Activated CD8-positive, alpha-beta memory T cell treated with anti-CD3 and anti-CD28 coated beads for 36 hours (primary cell): ENCODE results near the gene THRB. TPM values are rescaled to one million over a fixed set of nuclear protein-coding genes. Genes with fewer than 3 reads are reported as not detected.

Experiments used
- CTCF ChIA-PET: fragments of 350-600 bp; sonication (Branson Sonifier 250); formaldehyde crosslinking; loops from one replicate; lab custom pipeline; 2021; ENCODE audit warnings: antibody characterized with exemption; lab: Charles Lee
- POLR2A ChIA-PET: fragments of 350-600 bp; sonication (Branson Sonifier 250); formaldehyde crosslinking; loops from one replicate; lab custom pipeline; 2021; ENCODE audit warnings: antibody characterized with exemption; lab: Charles Lee
- total RNA-seq, 2 experiments: library from RNA; stranded (reverse); gene quantifications; one replicate each; pipeline ENCODE4 v1.2.3, GENCODE V29; 2021

THRB gene
- total RNA-seq, 2 experiments from 2014 or later, result not detected

DNA sequence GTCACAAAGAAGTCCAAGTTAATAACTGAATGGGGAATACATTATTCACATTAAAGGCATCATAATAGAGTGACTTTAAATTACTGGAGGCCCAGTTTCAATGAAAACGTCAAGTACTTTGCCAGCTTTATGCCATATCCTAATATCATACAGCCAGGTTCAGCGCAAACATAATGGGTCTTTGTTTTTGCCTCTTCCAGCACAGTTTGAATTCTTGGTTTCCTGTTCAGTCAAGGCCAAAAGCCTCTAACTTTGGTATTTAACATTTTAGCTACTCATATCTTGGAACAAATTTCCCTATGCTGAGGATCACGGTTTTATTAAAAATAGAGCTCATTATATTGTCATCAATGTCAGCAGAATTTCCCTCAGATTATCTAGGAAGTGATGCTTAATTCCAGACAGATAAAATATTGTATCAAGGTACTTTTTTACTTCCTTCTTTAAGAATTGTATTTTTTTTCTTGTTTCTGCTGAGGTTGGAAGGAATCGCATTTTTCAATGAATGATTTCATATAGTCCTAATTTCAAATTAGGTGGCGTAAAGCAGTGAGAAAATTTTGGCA, 269.2 kb downstream of the THRB start:
- CTCF ChIA-PET, result no interaction called here
- POLR2A ChIA-PET, result no interaction called here

DNA sequence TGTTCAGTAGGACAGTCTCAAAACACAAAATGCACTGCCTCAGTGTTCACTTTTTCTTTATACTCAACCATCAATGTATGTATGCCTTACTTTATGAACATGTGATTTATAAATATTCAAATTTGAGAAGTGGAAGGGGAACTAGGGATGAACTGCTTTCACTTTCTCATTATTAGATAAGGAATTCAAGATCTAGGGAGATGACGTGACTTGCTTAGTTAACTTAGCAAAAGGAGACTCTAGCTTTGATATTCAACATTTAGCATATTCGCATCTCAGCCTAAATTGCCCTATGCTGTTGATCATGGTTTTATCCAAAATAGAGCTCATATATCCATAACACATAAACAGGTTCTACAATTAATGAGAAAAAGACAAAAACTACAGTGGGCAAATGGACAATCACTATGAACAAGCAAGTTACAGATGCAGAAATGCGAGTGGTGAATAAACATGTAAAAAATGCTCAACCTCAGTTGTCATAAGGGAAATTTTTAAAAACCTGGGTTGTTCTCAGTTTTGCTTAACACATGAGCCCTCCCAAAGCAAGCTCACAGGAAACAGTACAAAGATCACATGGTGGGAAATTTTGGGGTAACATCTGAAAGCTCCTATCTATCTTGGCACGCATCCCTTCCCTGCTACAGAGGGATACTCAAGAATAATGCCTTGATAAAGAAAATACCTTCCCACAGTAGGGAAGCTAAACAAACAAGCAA, 269.8 kb downstream of the THRB start:
- CTCF ChIA-PET, result no interaction called here
- POLR2A ChIA-PET, result no interaction called here

- ChIA-PET POLR2A (no interaction called here), CTCF (no interaction called here)
These were observed 272.4 kb downstream of the THRB start for GRCh38 chr3:24222165-24222805.

DNA sequence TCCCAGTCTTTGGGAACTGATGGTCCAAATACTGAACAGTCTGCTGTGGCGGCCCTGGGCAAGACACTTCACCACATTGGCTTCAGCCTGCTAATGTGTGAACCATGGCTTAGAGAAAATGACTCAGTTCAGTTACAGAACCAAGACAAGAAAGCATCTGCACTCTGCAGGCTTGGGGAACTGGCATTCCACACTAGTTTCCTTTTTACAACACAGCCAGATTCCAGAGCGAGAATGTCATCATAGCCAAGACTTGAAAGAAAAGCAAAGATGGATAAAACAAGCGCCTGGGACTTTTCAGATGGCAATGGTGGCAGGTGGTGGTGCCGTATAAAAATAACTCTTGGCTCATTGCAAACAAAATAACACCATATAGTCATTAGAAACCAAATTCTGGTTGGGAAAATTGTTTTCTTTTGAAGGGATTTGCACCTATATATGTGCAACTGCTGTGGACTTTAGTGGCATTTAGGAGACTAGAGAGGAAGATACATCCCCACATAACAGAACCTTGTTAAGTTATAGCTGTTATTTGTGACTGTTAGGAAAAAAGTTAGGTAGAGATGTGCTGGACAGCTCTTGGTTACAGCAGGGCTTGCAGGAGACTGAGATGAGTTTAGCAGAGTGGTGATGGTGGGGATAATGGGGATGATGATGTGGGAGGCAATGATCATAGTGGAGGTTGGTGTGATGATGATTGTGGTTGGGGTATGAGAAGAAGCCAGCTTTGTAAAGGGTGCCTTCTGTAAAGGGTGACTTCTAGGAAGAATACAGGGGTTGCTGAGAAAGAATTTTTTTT, 273.6 kb downstream of the THRB start:
- POLR2A ChIA-PET, result no interaction called here
- CTCF ChIA-PET, result no interaction called here

GRCh38 chr3:24215502-24215901, 279.1 kb downstream of the THRB start:
- ChIA-PET CTCF (no interaction called here), POLR2A (no interaction called here)

DNA sequence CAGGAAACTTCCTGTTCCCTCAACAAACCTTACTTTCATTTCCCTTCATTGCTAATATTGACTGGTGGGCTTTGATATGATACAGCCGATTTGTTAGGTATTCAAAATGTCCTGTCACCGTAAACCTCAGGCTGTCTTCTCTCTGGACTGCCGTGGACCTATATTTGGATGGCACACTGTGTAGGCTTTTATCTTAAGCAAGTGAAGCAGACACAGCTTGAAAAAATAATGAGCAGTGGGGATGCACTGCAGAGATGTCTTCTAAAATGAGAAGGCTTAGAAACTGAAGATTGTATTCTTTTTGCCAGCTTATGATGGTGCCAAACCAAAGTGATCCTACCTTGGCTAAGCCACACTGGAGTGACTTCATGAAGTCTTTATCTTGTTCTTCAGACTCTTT, 283.3 kb downstream of the THRB start:
- ChIA-PET POLR2A (no interaction called here), CTCF (no interaction called here)

- CTCF ChIA-PET, result no interaction called here
- POLR2A ChIA-PET, result no interaction called here
These were observed 292.6 kb downstream of the THRB start for GRCh38 chr3:24202071-24202470.

DNA sequence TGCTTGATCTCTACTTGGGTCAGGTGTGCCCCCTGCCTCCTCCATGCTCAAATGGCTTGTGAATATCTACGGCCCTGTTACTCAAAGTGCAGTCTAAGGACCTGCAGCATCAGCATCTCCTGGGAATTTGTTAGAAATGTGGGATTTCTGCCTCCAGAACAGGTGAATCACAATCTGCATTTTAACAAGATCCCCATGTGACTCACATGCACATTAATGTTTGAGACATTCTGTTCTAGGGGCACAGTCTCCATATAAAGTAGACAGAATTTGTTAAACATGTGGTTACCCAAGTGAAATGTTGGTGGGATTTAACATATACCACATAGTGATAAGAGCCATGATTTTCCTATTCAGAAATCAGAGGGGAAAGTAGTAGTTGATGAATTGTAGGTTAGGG, 293.3 kb downstream of the THRB start:
- CTCF ChIA-PET, result no interaction called here
- POLR2A ChIA-PET, result no interaction called here

DNA sequence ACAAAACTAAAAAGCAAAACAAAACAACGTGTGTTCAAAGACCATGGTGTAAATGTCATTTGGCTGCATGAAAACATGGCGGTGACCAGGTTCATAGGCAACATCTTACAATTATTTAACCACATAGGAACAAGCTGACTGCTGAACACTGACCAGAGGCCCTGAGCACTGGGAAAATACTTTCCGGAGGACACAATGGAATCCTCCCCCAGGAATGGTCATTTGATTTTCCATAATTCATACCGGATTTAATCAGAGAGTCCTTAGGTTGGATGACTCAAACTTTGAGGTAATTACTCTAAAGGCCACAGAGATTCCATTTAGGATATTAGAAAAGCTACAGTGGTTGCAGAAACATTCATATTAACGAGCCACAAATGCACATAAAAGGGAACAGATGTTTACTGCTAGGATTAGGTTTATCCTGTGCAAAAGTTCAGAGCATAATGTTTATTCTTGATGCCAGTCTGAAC, 294.8 kb downstream of the THRB start:
- POLR2A ChIA-PET, result no interaction called here
- CTCF ChIA-PET, result no interaction called here

DNA sequence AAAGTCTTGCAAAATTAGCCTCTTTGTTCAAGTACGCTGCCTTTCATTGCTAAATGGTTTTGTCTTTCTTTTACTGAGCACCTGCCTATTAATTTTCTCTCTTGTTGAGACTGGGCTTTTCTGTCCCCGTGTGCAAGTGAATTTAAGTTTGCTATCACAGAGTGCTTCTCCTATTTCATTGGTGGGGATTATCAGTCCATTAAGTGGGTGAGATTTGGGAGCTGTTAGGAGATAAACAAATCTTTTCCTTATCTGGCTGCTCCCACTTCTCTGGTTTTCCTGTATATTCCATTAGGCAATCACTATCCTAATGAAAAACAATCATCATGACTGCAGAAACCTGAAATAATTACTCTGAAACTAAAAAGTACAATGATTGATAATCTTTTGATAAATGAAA, 295.4 kb downstream of the THRB start:
- ChIA-PET CTCF (no interaction called here), POLR2A (no interaction called here)

DNA sequence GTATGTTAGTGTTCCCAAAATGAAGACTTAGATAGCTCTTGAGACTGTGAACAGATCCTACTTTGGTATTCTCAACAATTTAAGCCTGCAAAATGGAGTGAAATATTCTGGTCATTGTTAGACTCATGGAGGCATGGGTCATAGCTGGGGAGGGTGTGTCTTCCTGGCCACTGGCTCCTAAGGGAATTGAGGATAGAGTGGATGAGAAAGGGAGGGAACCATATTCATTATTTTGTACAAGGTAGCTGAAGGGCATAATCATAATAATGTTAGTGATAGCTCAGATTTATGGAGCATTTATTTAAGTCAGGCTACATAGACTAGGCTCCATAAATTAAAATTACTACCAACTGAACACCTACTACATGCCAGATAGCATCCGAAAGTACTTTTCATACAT, 295.9 kb downstream of the THRB start:
- POLR2A ChIA-PET, result no interaction called here
- CTCF ChIA-PET, result no interaction called here

DNA sequence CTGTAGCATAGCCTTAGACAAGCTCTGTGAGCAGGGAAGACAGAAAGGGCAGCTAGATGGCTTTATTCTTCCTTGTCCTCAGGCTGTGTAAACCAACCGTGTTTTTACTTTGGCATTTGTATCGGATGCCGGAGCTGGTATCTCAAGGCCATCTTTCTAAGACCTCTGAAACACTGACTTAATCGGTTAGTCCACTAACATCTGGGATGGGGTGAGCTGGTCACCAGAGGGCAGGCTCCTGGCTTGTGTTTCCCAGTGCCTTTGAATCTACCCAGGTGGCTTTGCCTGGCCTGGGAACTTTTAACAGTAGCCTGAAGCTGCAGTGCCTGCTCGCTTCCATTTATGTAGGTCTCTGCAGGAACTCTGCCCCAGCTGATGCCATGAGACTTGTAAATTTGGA, 296.8 kb downstream of the THRB start:
- POLR2A ChIA-PET, result interaction anchor here (0.6 kb wide), 1 partner anchor 284 kb away, joined by 4 read pairs; no protein-coding TSS in a partner anchor
- CTCF ChIA-PET, result no interaction called here

DNA sequence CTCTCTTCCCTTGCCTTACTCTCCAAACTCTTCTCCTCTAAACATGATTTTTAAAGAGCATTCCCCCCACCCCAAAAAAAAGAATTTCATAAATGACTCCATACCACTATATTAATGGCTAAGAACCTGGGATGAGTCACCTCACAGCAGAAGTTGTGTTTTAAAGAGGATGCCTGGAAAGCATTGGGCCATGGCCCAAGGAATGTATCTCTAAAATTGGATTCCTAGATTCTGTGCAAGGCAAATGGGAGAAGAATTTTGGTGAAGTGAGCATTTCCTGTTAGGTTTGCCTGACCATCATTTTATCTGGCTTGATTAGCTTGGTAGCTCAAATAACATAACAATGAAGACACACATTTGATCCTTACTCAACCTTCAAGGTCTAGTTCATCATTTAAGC, 298.1 kb downstream of the THRB start:
- ChIA-PET CTCF (no interaction called here), POLR2A (no interaction called here)

DNA sequence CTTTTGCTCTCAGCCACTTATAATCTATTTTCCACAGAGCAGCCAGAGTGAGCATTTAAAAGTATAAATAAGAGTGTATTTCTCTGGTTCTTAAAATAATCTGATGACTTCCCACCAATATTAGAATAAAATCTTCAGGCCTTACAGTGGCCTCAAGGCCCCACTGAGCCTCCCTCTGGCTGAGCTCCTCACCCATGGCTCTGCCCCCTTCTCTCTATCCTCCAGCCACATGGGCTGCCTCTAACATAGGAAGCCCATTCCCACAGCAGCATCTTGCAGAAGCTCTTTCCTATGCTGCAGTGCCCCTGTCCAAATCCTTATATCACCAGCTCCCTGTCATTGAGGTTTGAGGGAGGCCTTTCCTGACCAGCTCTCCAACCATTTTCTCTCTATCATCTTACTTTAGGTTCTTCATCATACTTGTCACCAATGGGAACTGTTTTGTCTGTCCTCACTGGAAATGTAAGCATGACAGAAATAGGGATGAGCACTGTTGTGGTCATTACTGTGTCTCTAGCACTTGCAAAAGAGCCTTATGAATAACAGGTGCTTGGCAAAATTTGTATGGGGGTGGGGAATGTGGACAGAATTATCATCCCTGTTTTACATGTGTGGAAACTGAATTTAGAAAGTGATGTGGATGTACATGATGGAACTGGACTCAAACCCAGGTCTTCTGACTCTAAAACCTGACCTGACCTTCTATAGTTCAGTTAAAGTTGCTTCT, 299.0 kb downstream of the THRB start:
- CTCF ChIA-PET, result no interaction called here
- POLR2A ChIA-PET, result no interaction called here

- ChIA-PET POLR2A (no interaction called here), CTCF (no interaction called here)
These were observed 302.1 kb downstream of the THRB start for GRCh38 chr3:24192469-24193056.

DNA sequence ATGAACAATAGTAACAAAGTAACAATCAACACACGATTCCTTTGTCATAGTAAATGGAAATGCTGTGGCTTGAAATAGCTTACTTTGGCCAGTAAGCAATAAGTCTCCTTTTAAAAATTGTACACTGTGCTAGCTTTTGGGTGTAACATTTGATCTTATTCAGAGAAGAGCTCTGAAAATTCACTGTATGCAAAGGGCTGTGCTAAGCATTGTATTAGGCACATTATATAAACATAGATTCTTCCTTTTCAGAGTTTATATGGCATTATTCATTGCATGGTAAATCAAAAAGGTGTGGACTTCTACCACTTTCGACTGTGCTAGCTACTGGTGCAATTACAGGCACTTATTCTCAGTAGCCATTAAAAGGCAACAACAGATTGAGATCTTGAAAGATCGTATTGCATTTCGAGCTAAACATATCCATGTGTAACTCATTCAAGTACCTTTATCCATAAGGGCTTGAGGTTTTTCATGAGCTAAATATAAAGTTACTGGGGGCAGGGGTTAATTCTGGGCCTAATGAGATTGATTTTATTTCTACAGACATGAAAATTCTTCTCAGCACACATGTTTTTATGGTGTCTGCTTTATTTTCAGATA, 302.7 kb downstream of the THRB start:
- CTCF ChIA-PET, result no interaction called here
- POLR2A ChIA-PET, result no interaction called here

GRCh38 chr3:24190256-24190655, 304.4 kb downstream of the THRB start:
- ChIA-PET POLR2A (no interaction called here), CTCF (interaction anchor here (0.5 kb wide), 1 partner anchor 109 kb away, joined by 3 read pairs; no protein-coding TSS in a partner anchor)

DNA sequence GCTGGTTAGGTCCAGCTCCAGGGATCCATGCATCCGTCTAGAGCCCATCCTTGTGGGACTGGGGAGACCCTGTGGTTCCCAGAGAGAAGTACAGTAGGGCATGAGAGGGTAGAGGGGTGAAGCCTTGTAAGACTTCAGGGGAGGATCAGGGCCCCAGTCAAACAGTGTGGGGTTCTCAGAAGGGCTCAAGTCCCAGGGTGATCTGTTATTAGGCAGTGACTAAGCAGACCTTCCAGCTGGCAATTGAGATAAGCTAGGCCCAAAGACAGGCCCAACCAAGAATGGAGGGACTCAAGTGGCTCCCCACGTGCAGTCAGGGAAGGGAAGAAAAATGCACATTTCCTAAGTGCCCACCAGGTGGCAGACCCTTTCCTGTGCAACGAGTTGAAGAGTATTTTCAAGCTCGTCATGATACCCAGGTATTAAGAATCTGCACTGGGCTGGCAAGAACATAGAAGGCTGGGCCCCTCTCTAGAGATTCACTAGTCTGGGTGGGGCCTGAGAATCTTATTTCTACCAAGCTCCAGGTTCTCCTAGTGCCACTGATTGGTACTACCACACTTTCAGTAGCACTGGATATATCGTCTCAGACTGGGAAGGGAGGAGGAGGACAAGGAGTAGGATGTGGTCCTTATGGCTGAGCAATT, 308.8 kb downstream of the THRB start:
- ChIA-PET CTCF (interaction anchor here (0.6 to 1.2 kb wide), 3 partner anchors 13 to 489 kb away, joined by 3 read pairs; no protein-coding TSS in a partner anchor), POLR2A (no interaction called here)
